ENCODE results near the gene REPS1. TPM values are rescaled to one million over a fixed set of nuclear protein-coding genes. Genes with fewer than 3 reads are reported as not detected.
"Not testable (repeated sequence)": the region's sequence is repeated elsewhere in the genome, so short reads cannot be mapped to it uniquely, and the experiment has no call there.

REPS1 gene
- total RNA-seq, 2 donors from 2014 or later, result 51.7 to 52.5 TPM

GRCh38 chr6:139014945-139015344 is 26.9 kb upstream of the REPS1 start:
- H3K27me3 Mint-ChIP-seq, result no peaks in the 10 kb centered on the region
- H3K9me3 Mint-ChIP-seq, result no peaks in the 10 kb centered on the region

DNA sequence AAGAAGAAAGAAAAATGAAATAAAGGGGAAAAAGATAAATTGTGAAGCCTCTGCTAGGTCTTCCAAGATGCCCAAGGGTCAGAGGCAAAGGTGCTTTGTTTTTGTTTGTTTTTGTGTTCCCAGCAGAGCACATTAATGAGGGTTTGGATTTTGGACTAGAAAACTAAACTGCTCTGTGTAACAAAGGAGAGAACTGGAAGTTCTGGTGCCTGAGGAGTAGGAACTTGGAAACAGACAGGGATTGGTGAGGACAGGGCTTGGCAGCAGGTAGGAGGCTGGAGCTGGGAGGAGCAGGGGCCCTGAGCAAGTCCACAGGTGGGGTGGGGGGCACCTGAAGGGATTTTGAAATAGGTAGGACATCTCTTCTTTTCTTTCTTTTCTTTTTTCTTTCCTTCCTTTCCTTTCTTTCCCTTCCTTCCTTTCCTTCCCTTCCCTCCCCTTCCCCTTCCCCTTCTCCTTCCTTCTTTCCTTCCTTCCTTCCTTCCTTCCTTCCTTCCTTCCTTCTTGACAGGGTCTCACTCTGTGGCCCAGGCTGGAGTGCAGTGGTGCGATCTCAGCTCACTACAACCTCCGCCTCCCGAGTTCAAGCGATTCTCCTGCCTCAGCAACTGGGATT is 25.2 kb upstream of the REPS1 start:
- Mint-ChIP-seq H3K4me3 (no peak overlapping the region), H3K36me3 (ENCODE audit: low read depth) (no peaks in the 10 kb centered on the region), H3K27me3 (no peaks in the 10 kb centered on the region), H3K4me1 (no peaks in the 10 kb centered on the region), H3K9me3 (no peaks in the 10 kb centered on the region), H3K27ac (no peak overlapping the region)
- ATAC-seq (replicated peaks), result no peak

More at GRCh38 chr6:139014945-139015344, 26.9 kb upstream of the REPS1 start:
- ATAC-seq (replicated peaks), result no peak
- Mint-ChIP-seq H3K27ac (no peak overlapping the region), H3K4me3 (no peak overlapping the region), H3K4me1 (no peaks in the 10 kb centered on the region), H3K36me3 (ENCODE audit: low read depth) (no peaks in the 10 kb centered on the region)

DNA sequence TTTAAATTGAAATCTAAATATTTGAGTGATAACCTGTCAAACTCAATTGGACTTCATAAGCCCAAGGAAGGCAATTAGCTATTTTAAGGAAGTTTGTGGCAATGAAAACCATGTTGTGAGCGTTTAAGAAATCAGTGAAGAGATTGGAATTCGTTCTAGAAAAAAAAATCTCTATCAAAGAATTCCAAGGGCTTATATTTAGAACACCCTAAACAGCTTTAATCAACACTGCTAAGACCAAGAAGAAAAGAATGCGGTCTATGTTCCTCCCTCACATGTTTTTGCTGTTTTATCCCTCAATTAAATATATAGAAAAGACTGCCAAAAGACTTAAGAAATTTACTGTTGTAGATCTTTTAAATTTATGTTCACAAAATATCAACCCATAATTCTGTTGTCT is 23.9 kb upstream of the REPS1 start:
- Mint-ChIP-seq H3K9me3 (no peaks in the 10 kb centered on the region), H3K4me1 (peaks cover 5% of the 10 kb centered on the region), H3K27me3 (no peaks in the 10 kb centered on the region), H3K27ac (no peak overlapping the region), H3K4me3 (no peak overlapping the region), H3K36me3 (ENCODE audit: low read depth) (no peaks in the 10 kb centered on the region)
- ATAC-seq (replicated peaks), result no peak

GRCh38 chr6:139010674-139011073 is 22.6 kb upstream of the REPS1 start:
- no peak for ATAC-seq (replicated peaks)
- Mint-ChIP-seq H3K27me3 (no peaks in the 10 kb centered on the region), H3K36me3 (ENCODE audit: low read depth) (no peaks in the 10 kb centered on the region), H3K27ac (no peak overlapping the region), H3K4me3 (no peak overlapping the region), H3K4me1 (peaks cover 5% of the 10 kb centered on the region), H3K9me3 (no peaks in the 10 kb centered on the region)

- Mint-ChIP-seq H3K9me3 (no peaks in the 10 kb centered on the region), H3K4me1 (peaks cover 5% of the 10 kb centered on the region), H3K4me3 (no peak overlapping the region), H3K27ac (no peak overlapping the region), H3K27me3 (peaks cover 5% of the 10 kb centered on the region), H3K36me3 (ENCODE audit: low read depth) (no peaks in the 10 kb centered on the region)
- no peak for ATAC-seq (replicated peaks)
Observed at GRCh38 chr6:139008117-139008516, 20.1 kb upstream of the REPS1 start.

DNA sequence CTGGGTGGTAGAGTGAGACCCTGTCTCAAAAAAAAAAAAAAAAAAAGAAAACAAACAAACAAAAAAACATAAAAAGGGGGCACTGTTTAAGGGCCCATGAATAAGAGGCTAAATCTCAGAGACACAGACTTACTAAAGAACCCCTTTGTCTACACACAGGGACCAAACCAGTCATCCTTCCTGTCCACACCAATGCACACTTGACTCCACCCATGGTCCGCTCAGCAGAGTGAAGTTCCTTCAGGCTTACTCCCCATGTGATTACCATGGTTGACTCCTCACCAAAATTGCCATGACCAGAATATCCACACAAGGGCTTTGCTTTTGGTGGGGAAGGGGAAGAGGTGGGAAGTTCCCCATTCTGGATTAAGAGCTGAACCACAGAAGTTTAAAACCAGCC is 19.4 kb upstream of the REPS1 start:
- H3K4me3 Mint-ChIP-seq, result no peak overlapping the region
- no peaks in the 10 kb centered on the region for H3K36me3 Mint-ChIP-seq (ENCODE audit: low read depth)
- H3K9me3 Mint-ChIP-seq, result no peaks in the 10 kb centered on the region
- ATAC-seq (replicated peaks), result no peak
- H3K27me3 Mint-ChIP-seq, result peaks cover 5% of the 10 kb centered on the region
- H3K27ac Mint-ChIP-seq, result no peak overlapping the region
- peaks cover 5% of the 10 kb centered on the region for H3K4me1 Mint-ChIP-seq

DNA sequence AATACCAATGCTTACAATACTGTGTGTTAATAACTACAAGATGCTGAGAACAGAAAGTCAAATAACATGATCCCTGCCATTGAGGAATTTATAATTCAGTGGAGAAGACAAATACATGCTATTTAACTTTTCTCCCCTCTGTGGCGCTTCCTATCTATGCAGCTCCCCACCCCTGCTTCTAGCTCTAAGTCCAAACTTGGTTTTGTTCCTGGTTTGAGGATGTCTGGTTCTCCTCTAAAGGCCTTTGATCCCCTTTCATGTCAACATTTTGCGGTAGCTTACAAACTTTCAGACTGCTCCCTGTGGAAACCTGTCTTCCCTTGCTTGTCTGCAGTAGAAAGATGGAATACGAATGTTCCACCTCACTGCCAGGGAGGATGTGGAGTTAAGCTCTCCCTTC is 18.4 kb upstream of the REPS1 start:
- Mint-ChIP-seq H3K9me3 (no peaks in the 10 kb centered on the region), H3K27me3 (peaks cover 5% of the 10 kb centered on the region), H3K36me3 (ENCODE audit: low read depth) (no peaks in the 10 kb centered on the region), H3K4me3 (no peak overlapping the region), H3K4me1 (peaks cover 5% of the 10 kb centered on the region), H3K27ac (no peak overlapping the region)
- ATAC-seq (replicated peaks), result no peak

- H3K27ac Mint-ChIP-seq, result no peak overlapping the region
- no peak for ATAC-seq (replicated peaks)
- no peaks in the 10 kb centered on the region for H3K36me3 Mint-ChIP-seq (ENCODE audit: low read depth)
- peaks cover 5% of the 10 kb centered on the region for H3K4me1 Mint-ChIP-seq
- peaks cover 5% of the 10 kb centered on the region for H3K27me3 Mint-ChIP-seq
- no peak overlapping the region for H3K4me3 Mint-ChIP-seq
- H3K9me3 Mint-ChIP-seq, result no peaks in the 10 kb centered on the region
Observed at GRCh38 chr6:139003751-139004150, 15.7 kb upstream of the REPS1 start.

DNA sequence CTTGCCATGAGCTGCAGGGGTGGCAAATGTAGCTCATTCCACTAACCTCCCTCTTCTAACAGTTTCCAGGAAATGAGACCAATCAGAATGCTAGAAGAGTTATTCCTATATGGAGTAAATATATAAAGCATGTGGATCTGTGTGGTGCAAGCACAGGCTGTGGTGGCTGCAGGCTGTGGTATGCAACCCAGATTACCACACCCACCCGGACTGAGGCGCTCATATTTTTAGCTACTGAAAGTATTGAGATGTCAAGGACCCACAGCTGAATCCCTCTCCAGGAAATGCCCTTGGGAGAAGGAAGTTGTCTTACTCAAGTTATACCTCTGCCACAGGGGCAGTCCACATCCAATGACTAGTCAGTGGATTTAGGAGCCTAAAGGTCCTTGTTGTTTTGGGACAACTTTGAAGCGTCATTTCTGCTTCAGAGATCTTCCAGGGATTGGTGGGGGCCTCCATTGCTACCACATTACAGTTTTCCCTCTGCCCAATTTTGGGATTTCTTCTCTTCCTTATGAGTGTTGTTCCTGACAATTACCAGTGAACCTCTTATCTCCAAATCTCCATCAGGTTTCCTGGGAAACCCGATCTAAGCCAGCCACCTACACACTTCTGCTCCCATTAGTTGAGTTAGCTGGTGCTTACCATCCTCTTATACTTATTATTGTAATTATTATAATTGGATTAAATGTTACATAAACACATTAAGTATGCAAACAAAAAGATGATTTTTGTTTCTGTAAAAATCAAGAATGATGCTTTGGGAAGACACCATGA is 12.1 kb upstream of the REPS1 start:
- no peaks in the 10 kb centered on the region for H3K4me1 Mint-ChIP-seq
- no peak overlapping the region for H3K4me3 Mint-ChIP-seq
- H3K27ac Mint-ChIP-seq, result no peak overlapping the region
- ATAC-seq (replicated peaks), result no peak
- no peaks in the 10 kb centered on the region for H3K9me3 Mint-ChIP-seq
- peaks cover 4% of the 10 kb centered on the region for H3K27me3 Mint-ChIP-seq
- no peaks in the 10 kb centered on the region for H3K36me3 Mint-ChIP-seq (ENCODE audit: low read depth)

- Mint-ChIP-seq H3K9me3 (no peaks in the 10 kb centered on the region), H3K4me1 (no peaks in the 10 kb centered on the region), H3K36me3 (ENCODE audit: low read depth) (no peaks in the 10 kb centered on the region), H3K27me3 (no peaks in the 10 kb centered on the region), H3K27ac (no peak overlapping the region), H3K4me3 (no peak overlapping the region)
- no peak for ATAC-seq (replicated peaks)
Observed at GRCh38 chr6:138997136-138997535, 9.1 kb upstream of the REPS1 start.

DNA sequence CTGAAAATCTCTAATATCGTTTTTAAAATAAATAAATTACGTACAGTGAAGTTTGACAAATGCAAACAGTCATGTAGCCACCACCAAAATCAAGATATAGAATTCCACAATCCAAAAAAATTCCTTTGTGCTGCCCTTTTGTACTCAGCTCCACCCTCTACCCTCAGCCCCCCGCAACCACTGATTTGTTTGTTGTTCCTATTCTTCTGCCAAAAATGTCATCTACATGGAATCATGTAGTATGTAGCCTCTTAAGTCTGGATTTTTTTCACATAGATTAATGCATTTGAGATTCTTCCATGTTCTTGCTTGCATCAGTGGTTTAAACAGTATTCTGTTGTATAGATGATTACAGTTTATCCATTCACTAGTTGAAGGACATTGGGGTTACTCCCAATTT is 8.5 kb upstream of the REPS1 start:
- no peak overlapping the region for H3K4me3 Mint-ChIP-seq
- no peak for ATAC-seq (replicated peaks)
- no peaks in the 10 kb centered on the region for H3K27me3 Mint-ChIP-seq
- no peaks in the 10 kb centered on the region for H3K36me3 Mint-ChIP-seq (ENCODE audit: low read depth)
- H3K27ac Mint-ChIP-seq, result no peak overlapping the region
- H3K9me3 Mint-ChIP-seq, result no peaks in the 10 kb centered on the region
- H3K4me1 Mint-ChIP-seq, result no peaks in the 10 kb centered on the region

DNA sequence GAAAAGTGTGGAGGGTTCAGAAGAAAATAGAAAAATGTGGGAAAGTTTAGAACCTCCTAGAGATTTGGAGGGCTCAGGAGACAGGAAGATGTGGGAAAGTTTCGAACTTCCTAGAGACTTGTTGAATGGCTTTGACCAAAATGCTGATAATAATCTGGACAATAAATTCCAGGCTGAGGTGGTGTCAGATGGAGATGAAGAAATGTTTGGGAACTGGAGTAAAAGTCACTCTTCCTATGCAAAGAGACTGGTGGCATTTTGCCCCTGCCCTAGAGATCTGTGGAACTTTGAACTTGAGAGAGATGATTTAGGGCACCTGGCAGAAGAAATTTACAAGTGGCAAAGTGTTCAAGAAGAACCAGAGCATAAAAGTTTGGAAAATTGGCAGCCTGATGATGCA is 5.4 kb upstream of the REPS1 start:
- H3K27ac Mint-ChIP-seq, H3K4me3 Mint-ChIP-seq, H3K4me1 Mint-ChIP-seq: not testable (repeated sequence)

GRCh38 chr6:138992965-138993364 is 4.9 kb upstream of the REPS1 start:
- H3K27ac Mint-ChIP-seq; H3K4me3 Mint-ChIP-seq; H3K36me3 Mint-ChIP-seq (ENCODE audit: low read depth); H3K4me1 Mint-ChIP-seq; ATAC-seq (replicated peaks); H3K9me3 Mint-ChIP-seq; H3K27me3 Mint-ChIP-seq: not testable (repeated sequence)

More for the DNA sequence above, 5.4 kb upstream of the REPS1 start:
- H3K9me3 Mint-ChIP-seq; H3K36me3 Mint-ChIP-seq (ENCODE audit: low read depth); ATAC-seq (replicated peaks); H3K27me3 Mint-ChIP-seq: not testable (repeated sequence)

GRCh38 chr6:138991206-138991605 is 3.2 kb upstream of the REPS1 start:
- H3K27me3 Mint-ChIP-seq, result no peaks in the 10 kb centered on the region
- H3K36me3 Mint-ChIP-seq (ENCODE audit: low read depth), result peaks cover 14% of the 10 kb centered on the region
- H3K27ac Mint-ChIP-seq, result no peak overlapping the region
- H3K4me3 Mint-ChIP-seq, result no peak overlapping the region
- no peak for ATAC-seq (replicated peaks)
- H3K4me1 Mint-ChIP-seq, result no peaks in the 10 kb centered on the region
- H3K9me3 Mint-ChIP-seq, result no peaks in the 10 kb centered on the region

Data from activated T-helper 17 cell treated with anti-CD3 and anti-CD28 coated beads, Interleukin-2, amount 50 U/mL, for 72 hours (primary cell).